GM10248 (cell line): ENCODE data around the gene TFPT.
A peak's percentile ranks its signal among the peaks of the same experiment; 100 is the strongest.

Experiments
- CTCF ChIA-PET: fragments of 300-600 bp; sonication (Branson Sonifier 250); formaldehyde crosslinking; extraction: SDS; loops from one replicate; lab custom pipeline; 2021; ENCODE audit warnings: antibody characterized with exemption; lab: Yijun Ruan, JAX
- POLR2A ChIA-PET: fragments of 350-650 bp; sonication (Branson Sonifier 250); formaldehyde crosslinking; extraction: SDS; loops from one replicate; lab custom pipeline; 2020; ENCODE audit warnings: antibody characterized with exemption; lab: Yijun Ruan, JAX
- DNase-seq: peaks from one replicate; pipeline ENCODE4 v3.0.0; 2012; ENCODE audit errors: extremely low spot score
- TF ChIP-seq, protein P1 (sequence below): IDR thresholded peaks from 2 replicates; pipeline ENCODE4 v1.5.1; 2012; ENCODE audit warnings: mild to moderate bottlenecking, low read depth; ENCODE audit errors: extremely low read depth, missing control alignments, control extremely low read depth

The TFPT gene

GRCh38 chr19:54160854-54161253 lies 45.4 kb upstream of the TFPT start:
- TF ChIP-seq, protein P1, sequence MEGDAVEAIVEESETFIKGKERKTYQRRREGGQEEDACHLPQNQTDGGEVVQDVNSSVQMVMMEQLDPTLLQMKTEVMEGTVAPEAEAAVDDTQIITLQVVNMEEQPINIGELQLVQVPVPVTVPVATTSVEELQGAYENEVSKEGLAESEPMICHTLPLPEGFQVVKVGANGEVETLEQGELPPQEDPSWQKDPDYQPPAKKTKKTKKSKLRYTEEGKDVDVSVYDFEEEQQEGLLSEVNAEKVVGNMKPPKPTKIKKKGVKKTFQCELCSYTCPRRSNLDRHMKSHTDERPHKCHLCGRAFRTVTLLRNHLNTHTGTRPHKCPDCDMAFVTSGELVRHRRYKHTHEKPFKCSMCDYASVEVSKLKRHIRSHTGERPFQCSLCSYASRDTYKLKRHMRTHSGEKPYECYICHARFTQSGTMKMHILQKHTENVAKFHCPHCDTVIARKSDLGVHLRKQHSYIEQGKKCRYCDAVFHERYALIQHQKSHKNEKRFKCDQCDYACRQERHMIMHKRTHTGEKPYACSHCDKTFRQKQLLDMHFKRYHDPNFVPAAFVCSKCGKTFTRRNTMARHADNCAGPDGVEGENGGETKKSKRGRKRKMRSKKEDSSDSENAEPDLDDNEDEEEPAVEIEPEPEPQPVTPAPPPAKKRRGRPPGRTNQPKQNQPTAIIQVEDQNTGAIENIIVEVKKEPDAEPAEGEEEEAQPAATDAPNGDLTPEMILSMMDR, result no peak
- CTCF ChIA-PET, result interaction anchor here (1.4 to 3.4 kb wide), 5 partner anchors 8 to 105 kb away, joined by 4 to 12 read pairs (median 6); partner anchors contain the start of gene CNOT3
- POLR2A ChIA-PET, result interaction anchor here (2.5 kb wide), 1 partner anchor 24 kb away, joined by 10 read pairs; the partner anchor contains the start of gene CNOT3
- DNase-seq, result no peak

DNA sequence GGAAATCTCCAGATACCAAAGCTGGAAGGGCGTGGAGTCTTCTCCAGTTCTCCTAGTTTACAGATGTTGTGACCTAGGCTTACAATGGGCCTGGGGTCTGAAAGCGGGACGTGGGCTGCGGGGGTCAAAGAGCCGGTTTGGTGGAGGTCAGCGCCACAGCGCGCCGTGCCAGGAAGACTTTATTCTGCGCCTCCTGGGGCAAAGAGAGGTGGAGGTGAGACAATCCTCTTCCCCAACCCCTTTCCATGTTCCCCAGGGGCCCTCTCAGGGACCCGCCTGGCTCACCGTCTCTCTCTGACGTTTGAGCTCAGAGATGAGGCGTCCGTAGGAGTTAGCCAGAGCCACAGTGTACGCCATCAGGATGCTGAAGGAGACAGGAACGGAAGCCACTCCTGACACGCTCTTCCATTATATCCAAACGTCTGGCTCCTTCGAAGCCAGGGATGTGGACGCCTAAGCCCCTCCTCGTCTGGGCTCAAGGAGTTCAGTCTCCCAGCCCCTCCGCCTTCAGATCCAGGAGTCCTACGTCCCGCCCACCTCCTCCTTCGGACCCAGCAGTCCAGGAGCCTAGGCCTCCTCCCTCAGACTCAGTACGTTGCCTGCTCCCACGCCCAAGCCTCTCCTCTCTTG lies 44.8 kb upstream of the TFPT start:
- POLR2A ChIA-PET, result interaction anchor here (0.5 to 2.5 kb wide), 3 partner anchors 23 to 45 kb away, joined by 3 to 10 read pairs (median 3); partner anchors contain the start of genes CNOT3 and RPS9
- DNase-seq, result no peak
- TF ChIP-seq, protein P1, result no peak
- CTCF ChIA-PET, result interaction anchor here (1.3 to 3.4 kb wide), 8 partner anchors 8 to 106 kb away, joined by 4 to 12 read pairs (median 4); partner anchors contain the start of genes CNOT3 and TFPT

- TF ChIP-seq, protein P1, result peak; percentile 20
- ChIA-PET CTCF (interaction anchor here (0.9 to 3.4 kb wide), 10 partner anchors 9 to 107 kb away, joined by 3 to 12 read pairs (median 4); partner anchors contain the start of genes CNOT3 and TFPT), POLR2A (interaction anchor here (0.5 to 2.5 kb wide), 4 partner anchors 22 to 45 kb away, joined by 3 to 10 read pairs (median 4); partner anchors contain the start of genes CNOT3, MBOAT7 and RPS9)
- DNase-seq, result peak; percentile 98
Observed at GRCh38 chr19:54159352-54160181, 44.1 kb upstream of the TFPT start, which contains the start of gene LENG1. LENG1 (minus strand) TSS chr19:54159721; CDS start chr19:54159695, 26 bp downstream.

GRCh38 chr19:54158812-54159351 lies 43.4 kb upstream of the TFPT start:
- CTCF ChIA-PET, result interaction anchor here (0.9 to 3.4 kb wide), 9 partner anchors 10 to 107 kb away, joined by 3 to 12 read pairs (median 4); partner anchors contain the start of genes CNOT3 and TFPT
- POLR2A ChIA-PET, result interaction anchor here (0.6 to 2.5 kb wide), 3 partner anchors 9 to 31 kb away, joined by 4 to 10 read pairs (median 6); partner anchors contain the start of genes CNOT3 and MBOAT7
- no peak for DNase-seq
- TF ChIP-seq, protein P1, result no peak

GRCh38 chr19:54156953-54157352 lies 41.5 kb upstream of the TFPT start:
- ChIA-PET POLR2A (interaction anchor here (1.3 to 1.4 kb wide), 2 partner anchors 20 to 32 kb away, joined by 3 to 5 read pairs; partner anchors contain the start of gene MBOAT7), CTCF (interaction anchor here (1.2 kb wide), 1 partner anchor 18 kb away, joined by 3 read pairs; no protein-coding TSS in a partner anchor)
- DNase-seq, result no peak
- TF ChIP-seq, protein P1, result no peak

- CTCF ChIA-PET, result no interaction called here
- no peak for DNase-seq
- POLR2A ChIA-PET, result interaction anchor here (1.3 to 1.4 kb wide), 2 partner anchors 20 to 33 kb away, joined by 3 to 5 read pairs; partner anchors contain the start of gene MBOAT7
- TF ChIP-seq, protein P1, result no peak
Observed at GRCh38 chr19:54156490-54156889, 41.0 kb upstream of the TFPT start.
